ENCODE measurements around the gene PAN3.

Gene PAN3

DNA sequence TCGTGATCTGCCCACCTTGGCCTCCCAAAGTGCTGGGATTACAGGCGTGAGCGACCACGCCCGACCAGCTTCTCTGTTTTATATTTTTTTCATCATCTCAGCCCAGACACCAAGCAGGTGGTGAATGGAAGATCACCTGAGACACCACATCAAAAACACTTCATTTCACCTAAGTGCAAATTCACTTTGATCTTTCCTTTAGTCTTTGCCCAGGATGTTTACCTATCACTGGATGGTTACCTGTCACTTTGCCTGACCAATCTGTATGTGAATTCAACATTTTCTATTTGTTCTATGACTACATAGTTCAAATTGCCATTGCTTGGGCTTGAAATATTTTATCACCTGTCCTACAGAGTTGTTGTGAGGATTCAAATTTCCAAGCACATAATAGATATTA is 65.7 kb downstream of the PAN3 start:
- Histone ChIP-seq H3K36me3 (ENCODE audit: insufficient read depth, low read length) (peaks cover 3% of the 10 kb centered on the region), H3K4me3 (ENCODE audit: low read length) (no peak overlapping the region), H3K27me3 (ENCODE audit: insufficient read depth, low read length) (no peaks in the 10 kb centered on the region), H3K4me1 (ENCODE audit: insufficient read depth, low read length) (no peaks in the 10 kb centered on the region), H3K9me3 (ENCODE audit: low read length) (no peaks in the 10 kb centered on the region), H2AFZ (ENCODE audit: low read depth, low read length) (no peak overlapping the region)

GRCh38 chr13:28204690-28205443 is 66.5 kb downstream of the PAN3 start:
- H3K36me3 ChIP-seq (ENCODE audit: insufficient read depth, low read length): peaks cover 3% of the 10 kb centered on the region

DNA sequence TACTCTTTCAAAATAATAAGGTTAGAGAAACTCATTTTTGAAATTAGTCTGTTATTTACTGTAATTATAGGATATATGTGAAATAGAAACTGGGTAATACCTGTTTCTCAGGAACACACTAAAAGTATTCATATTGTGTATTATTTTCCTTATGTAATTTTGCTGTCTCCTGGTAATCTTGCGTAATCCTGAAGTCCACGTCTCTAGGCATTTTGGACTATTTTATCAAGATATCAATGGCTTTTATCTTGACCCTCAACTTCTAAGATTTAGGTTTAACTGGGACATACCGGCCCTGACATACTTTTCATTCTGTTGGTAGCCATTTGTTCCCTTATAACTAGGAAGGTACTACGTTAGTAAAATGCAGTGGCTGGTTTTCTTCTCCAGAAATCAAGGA is 80.3 kb downstream of the PAN3 start:
- no peaks in the 10 kb centered on the region for H3K27me3 ChIP-seq (ENCODE audit: insufficient read depth, low read length)
- no peak overlapping the region for H2AFZ ChIP-seq (ENCODE audit: low read depth, low read length)
- no peaks in the 10 kb centered on the region for H3K4me1 ChIP-seq (ENCODE audit: insufficient read depth, low read length)
- H3K36me3 ChIP-seq (ENCODE audit: insufficient read depth, low read length): peaks cover 18% of the 10 kb centered on the region
- no peak overlapping the region for H3K4me3 ChIP-seq (ENCODE audit: low read length)
- H3K9me3 ChIP-seq (ENCODE audit: low read length): no peaks in the 10 kb centered on the region

More at GRCh38 chr13:28204690-28205443, 66.5 kb downstream of the PAN3 start:
- Histone ChIP-seq H3K4me3 (ENCODE audit: low read length) (no peak overlapping the region), H3K9me3 (ENCODE audit: low read length) (no peaks in the 10 kb centered on the region), H3K4me1 (ENCODE audit: insufficient read depth, low read length) (no peaks in the 10 kb centered on the region), H2AFZ (ENCODE audit: low read depth, low read length) (no peak overlapping the region), H3K27me3 (ENCODE audit: insufficient read depth, low read length) (no peaks in the 10 kb centered on the region)

GRCh38 chr13:28219408-28220099 is 81.2 kb downstream of the PAN3 start:
- no peak overlapping the region for H2AFZ ChIP-seq (ENCODE audit: low read depth, low read length)
- H3K27me3 ChIP-seq (ENCODE audit: insufficient read depth, low read length): no peaks in the 10 kb centered on the region
- H3K4me1 ChIP-seq (ENCODE audit: insufficient read depth, low read length): no peaks in the 10 kb centered on the region
- peaks cover 14% of the 10 kb centered on the region for H3K36me3 ChIP-seq (ENCODE audit: insufficient read depth, low read length)
- no peaks in the 10 kb centered on the region for H3K9me3 ChIP-seq (ENCODE audit: low read length)
- no peak overlapping the region for H3K4me3 ChIP-seq (ENCODE audit: low read length)

GRCh38 chr13:28220166-28220565 is 81.8 kb downstream of the PAN3 start:
- no peaks in the 10 kb centered on the region for H3K9me3 ChIP-seq (ENCODE audit: low read length)
- no peaks in the 10 kb centered on the region for H3K4me1 ChIP-seq (ENCODE audit: insufficient read depth, low read length)
- peaks cover 13% of the 10 kb centered on the region for H3K36me3 ChIP-seq (ENCODE audit: insufficient read depth, low read length)
- no peak overlapping the region for H3K4me3 ChIP-seq (ENCODE audit: low read length)
- H3K27me3 ChIP-seq (ENCODE audit: insufficient read depth, low read length): no peaks in the 10 kb centered on the region
- H2AFZ ChIP-seq (ENCODE audit: low read depth, low read length): no peak overlapping the region

DNA sequence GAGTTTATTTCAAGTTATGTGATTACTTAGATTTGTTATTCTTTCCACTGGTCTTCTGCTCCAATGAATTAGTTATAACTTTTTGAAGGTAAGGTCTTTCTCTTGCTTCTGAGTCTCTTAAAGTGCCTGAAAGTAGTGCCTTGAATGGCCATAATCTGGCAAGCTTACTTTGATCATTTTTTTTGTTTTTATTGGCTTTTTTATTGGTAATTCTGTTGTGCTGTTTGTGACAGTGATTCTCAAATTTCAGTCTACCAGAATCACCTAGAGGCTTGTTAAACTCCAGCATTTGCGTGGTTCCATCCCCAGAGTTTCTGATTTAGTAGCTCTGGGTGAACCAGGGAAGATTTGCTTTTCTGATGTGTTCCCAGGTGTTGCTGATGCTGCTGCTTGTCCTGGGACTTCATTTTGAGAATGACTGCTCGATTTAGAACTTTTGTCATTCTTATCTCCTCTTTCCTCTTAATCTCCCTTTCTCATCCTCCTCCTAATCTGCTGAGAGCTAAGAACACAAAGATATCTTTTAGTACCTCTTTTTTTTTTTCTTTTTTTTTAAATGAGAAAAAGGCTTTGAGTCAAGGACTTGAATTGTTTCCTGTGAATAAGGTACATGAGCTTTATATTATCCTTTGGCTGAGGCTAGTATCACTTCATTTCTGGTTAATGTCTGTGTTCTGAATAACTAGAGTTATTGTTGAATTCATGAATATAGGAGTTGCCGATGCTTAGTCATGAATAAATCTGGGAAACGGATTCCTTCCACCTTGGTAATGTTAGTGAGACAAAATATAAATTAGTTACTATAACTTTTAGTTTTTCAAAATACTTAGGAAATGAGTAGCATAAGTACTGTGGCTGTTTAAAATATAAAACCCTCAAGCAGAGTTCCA is 91.4 kb downstream of the PAN3 start:
- H3K9me3 ChIP-seq (ENCODE audit: low read length): no peaks in the 10 kb centered on the region
- H3K27me3 ChIP-seq (ENCODE audit: insufficient read depth, low read length): no peaks in the 10 kb centered on the region
- H3K36me3 ChIP-seq (ENCODE audit: insufficient read depth, low read length): peaks cover 6% of the 10 kb centered on the region
- H2AFZ ChIP-seq (ENCODE audit: low read depth, low read length): no peak overlapping the region
- no peaks in the 10 kb centered on the region for H3K4me1 ChIP-seq (ENCODE audit: insufficient read depth, low read length)
- no peak overlapping the region for H3K4me3 ChIP-seq (ENCODE audit: low read length)

GRCh38 chr13:28231642-28232041 is 93.3 kb downstream of the PAN3 start:
- no peaks in the 10 kb centered on the region for H3K4me1 ChIP-seq (ENCODE audit: insufficient read depth, low read length)
- H2AFZ ChIP-seq (ENCODE audit: low read depth, low read length): no peak overlapping the region
- H3K4me3 ChIP-seq (ENCODE audit: low read length): no peak overlapping the region
- H3K36me3 ChIP-seq (ENCODE audit: insufficient read depth, low read length): peaks cover 4% of the 10 kb centered on the region
- H3K27me3 ChIP-seq (ENCODE audit: insufficient read depth, low read length): no peaks in the 10 kb centered on the region
- H3K9me3 ChIP-seq (ENCODE audit: low read length): no peaks in the 10 kb centered on the region

GRCh38 chr13:28237944-28238343 is 99.6 kb downstream of the PAN3 start:
- Histone ChIP-seq H2AFZ (ENCODE audit: low read depth, low read length) (no peak overlapping the region), H3K27me3 (ENCODE audit: insufficient read depth, low read length) (no peaks in the 10 kb centered on the region), H3K4me1 (ENCODE audit: insufficient read depth, low read length) (no peaks in the 10 kb centered on the region), H3K9me3 (ENCODE audit: low read length) (no peaks in the 10 kb centered on the region), H3K4me3 (ENCODE audit: low read length) (no peak overlapping the region), H3K36me3 (ENCODE audit: insufficient read depth, low read length) (peaks cover 6% of the 10 kb centered on the region)

DNA sequence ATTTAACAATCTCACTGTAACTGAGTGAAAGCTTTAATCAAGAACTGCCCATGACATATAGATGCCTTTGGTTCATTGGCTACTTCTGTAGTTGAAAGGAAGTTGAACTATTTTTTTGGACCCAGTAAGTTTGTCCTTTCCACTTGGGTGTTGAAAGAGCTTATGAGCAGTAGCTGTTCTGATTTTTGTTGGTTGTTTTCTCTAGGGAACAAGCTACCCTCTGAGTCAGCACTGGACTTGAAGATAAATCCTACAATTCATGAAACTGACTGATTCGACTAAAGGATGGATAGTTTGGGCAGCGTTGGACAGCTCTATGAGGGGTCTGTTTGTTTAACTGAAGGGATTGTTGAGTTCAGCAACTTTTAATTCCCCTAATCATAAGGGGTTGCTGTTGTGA is 101.0 kb downstream of the PAN3 start:
- Histone ChIP-seq H3K4me3 (ENCODE audit: low read length) (no peak overlapping the region), H3K4me1 (ENCODE audit: insufficient read depth, low read length) (no peaks in the 10 kb centered on the region), H3K27me3 (ENCODE audit: insufficient read depth, low read length) (no peaks in the 10 kb centered on the region), H3K9me3 (ENCODE audit: low read length) (no peaks in the 10 kb centered on the region), H3K36me3 (ENCODE audit: insufficient read depth, low read length) (peaks cover 6% of the 10 kb centered on the region), H2AFZ (ENCODE audit: low read depth, low read length) (no peak overlapping the region)

- Histone ChIP-seq H3K4me1 (ENCODE audit: insufficient read depth, low read length) (no peaks in the 10 kb centered on the region), H3K27me3 (ENCODE audit: insufficient read depth, low read length) (no peaks in the 10 kb centered on the region), H3K9me3 (ENCODE audit: low read length) (no peaks in the 10 kb centered on the region), H2AFZ (ENCODE audit: low read depth, low read length) (no peak overlapping the region), H3K36me3 (ENCODE audit: insufficient read depth, low read length) (peaks cover 7% of the 10 kb centered on the region), H3K4me3 (ENCODE audit: low read length) (no peak overlapping the region)
These were observed 107.1 kb downstream of the PAN3 start for GRCh38 chr13:28245465-28245864.

DNA sequence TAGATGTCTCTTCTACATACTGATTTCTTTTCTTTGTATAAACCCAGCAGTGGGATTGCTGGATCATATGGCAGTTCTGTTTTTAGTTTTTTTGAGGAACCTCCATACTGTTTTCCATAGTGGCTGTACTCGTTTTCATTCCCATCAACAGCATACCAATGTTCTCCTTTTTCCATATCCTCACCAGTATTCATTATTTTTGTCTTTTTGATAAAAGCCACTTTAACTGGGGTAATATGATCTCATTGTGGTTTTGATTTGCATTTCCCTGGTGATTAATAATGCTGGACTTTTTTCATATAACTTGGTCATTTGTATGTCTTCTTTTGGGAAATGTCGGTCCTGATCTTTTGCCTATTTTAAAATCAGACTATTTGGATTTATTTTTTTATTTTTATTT is 108.5 kb downstream of the PAN3 start:
- peaks cover 2% of the 10 kb centered on the region for H3K36me3 ChIP-seq (ENCODE audit: insufficient read depth, low read length)

DNA sequence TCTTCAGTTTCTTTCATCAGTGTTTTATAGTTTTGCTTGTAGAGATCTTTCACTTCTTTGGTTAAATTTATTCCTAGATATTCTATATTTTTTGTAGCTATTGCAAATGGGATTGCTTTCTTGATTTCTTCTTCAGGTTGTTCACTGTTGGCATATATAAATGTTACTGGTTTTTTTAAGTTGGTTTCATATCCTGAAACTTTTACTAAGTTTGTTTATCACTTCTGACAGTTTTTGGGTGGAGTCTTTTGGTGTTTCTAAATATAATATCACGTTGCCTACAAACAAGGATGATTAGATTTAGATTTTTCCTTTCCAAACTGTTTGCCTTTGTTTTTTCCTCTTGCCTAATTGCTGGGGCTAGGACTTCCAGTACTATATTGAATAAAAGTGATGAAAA is 109.7 kb downstream of the PAN3 start:
- H3K9me3 ChIP-seq (ENCODE audit: low read length): no peaks in the 10 kb centered on the region

More for the DNA sequence above, 108.5 kb downstream of the PAN3 start:
- no peaks in the 10 kb centered on the region for H3K27me3 ChIP-seq (ENCODE audit: insufficient read depth, low read length)
- H3K4me1 ChIP-seq (ENCODE audit: insufficient read depth, low read length): no peaks in the 10 kb centered on the region
- no peaks in the 10 kb centered on the region for H3K9me3 ChIP-seq (ENCODE audit: low read length)
- no peak overlapping the region for H2AFZ ChIP-seq (ENCODE audit: low read depth, low read length)
- no peak overlapping the region for H3K4me3 ChIP-seq (ENCODE audit: low read length)

DNA sequence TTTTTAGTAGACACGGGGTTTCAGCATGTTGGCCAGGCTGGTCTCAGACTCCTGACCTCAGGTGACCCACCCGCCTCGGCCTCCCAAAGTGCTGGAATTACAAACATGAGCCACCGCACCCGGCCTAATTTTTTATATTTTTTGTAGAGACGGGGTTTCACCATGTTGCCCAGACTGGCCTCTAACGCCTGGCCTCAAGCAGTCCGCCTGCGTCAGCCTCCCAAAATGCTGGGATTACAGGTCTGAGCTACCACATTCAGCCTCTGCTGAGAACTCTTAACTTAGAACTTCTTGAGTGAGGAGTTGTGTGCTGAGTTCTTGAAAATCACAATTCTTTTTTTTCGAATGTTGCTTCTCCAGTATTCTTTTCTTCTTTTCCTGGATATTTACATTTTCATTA is 112.2 kb downstream of the PAN3 start:
- H3K4me3 ChIP-seq (ENCODE audit: low read length): no peak overlapping the region
- peaks cover 1% of the 10 kb centered on the region for H3K9me3 ChIP-seq (ENCODE audit: low read length)
- no peaks in the 10 kb centered on the region for H3K27me3 ChIP-seq (ENCODE audit: insufficient read depth, low read length)
- H3K36me3 ChIP-seq (ENCODE audit: insufficient read depth, low read length): peaks cover 2% of the 10 kb centered on the region
- H3K4me1 ChIP-seq (ENCODE audit: insufficient read depth, low read length): no peaks in the 10 kb centered on the region
- H2AFZ ChIP-seq (ENCODE audit: low read depth, low read length): no peak overlapping the region

More for the DNA sequence above, 109.7 kb downstream of the PAN3 start:
- Histone ChIP-seq H3K4me3 (ENCODE audit: low read length) (no peak overlapping the region), H3K27me3 (ENCODE audit: insufficient read depth, low read length) (no peaks in the 10 kb centered on the region), H2AFZ (ENCODE audit: low read depth, low read length) (no peak overlapping the region), H3K36me3 (ENCODE audit: insufficient read depth, low read length) (peaks cover 2% of the 10 kb centered on the region), H3K4me1 (ENCODE audit: insufficient read depth, low read length) (no peaks in the 10 kb centered on the region)

Measured in neuron (in vitro differentiated cells).